GM20000 (cell line): Measurements from ENCODE around the gene ZNF511.

Experiments used
- DNase-seq: peaks from one replicate; pipeline ENCODE4 v3.0.0; 2012; ENCODE audit warnings: low spot score
- TF ChIP-seq, protein P1 (sequence below): IDR thresholded peaks from 2 replicates; pipeline ENCODE4 v1.5.1; 2012; ENCODE audit warnings: mild to moderate bottlenecking, control low read depth; ENCODE audit errors: extremely low read depth, missing control alignments

ZNF511 gene

DNA sequence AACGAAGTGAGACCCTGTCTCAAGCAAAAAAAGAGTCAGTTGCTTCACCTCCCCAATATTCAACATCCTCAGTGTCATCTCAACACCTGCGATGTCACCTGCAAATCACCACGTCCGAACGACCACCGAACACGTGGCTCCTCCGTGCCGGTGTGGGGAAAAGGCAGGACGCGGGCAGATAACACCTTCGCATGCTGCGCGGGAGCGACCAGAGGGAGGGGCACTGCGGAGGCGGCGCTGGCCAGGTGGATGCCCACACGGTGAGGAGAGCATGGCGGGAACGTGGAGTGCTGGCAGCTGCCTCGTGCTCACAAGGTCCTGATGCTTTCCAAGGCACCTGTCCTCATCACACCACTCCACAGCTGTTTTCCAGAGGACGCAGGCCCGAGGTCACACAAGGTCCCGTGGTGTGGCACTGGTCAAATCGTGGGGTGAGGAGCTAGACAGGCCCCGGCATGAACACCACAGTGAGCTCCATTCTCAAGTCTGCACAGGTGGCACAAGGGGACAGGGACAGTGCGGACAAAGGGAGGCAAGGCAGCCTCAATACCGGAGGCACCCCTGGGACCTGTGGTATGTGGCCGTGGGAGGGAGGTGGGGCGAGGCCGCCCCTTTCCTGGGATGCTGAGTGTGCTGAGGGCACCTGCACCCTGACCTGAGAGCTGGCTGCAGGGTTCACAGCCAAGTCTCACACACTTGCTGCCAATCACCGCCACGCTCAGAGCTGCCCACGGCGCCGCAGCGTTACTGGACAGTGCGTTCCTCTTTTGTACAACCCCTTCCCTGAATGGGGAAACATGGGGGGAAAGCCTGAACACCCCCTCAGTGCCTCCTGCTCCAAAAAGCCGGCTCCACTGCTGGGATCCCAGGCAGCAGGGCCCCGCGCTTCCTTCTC is 13.0 kb upstream of the ZNF511 start:
- TF ChIP-seq, protein P1, sequence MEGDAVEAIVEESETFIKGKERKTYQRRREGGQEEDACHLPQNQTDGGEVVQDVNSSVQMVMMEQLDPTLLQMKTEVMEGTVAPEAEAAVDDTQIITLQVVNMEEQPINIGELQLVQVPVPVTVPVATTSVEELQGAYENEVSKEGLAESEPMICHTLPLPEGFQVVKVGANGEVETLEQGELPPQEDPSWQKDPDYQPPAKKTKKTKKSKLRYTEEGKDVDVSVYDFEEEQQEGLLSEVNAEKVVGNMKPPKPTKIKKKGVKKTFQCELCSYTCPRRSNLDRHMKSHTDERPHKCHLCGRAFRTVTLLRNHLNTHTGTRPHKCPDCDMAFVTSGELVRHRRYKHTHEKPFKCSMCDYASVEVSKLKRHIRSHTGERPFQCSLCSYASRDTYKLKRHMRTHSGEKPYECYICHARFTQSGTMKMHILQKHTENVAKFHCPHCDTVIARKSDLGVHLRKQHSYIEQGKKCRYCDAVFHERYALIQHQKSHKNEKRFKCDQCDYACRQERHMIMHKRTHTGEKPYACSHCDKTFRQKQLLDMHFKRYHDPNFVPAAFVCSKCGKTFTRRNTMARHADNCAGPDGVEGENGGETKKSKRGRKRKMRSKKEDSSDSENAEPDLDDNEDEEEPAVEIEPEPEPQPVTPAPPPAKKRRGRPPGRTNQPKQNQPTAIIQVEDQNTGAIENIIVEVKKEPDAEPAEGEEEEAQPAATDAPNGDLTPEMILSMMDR = no peak
- DNase-seq = no peak

DNA sequence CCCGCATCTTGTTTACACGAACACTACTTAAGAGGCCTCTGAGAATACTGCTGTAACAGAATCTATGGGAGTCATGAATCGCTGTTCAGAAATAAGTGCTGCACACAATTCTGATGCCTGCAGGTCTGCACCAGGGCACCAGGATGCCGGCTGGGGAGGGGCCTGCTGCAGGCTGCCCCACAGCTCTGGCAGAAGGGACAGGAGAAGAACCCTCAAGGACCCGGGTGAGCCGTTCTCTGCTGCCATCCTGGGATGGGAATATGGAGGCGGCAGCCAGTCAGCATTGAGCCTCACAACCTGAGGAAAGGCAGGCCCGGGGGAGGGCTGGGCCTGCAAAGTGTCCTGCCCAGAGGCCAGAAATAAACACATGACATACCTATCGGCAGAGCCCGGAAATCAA is 11.2 kb upstream of the ZNF511 start:
- TF ChIP-seq, protein P1 = no peak

DNA sequence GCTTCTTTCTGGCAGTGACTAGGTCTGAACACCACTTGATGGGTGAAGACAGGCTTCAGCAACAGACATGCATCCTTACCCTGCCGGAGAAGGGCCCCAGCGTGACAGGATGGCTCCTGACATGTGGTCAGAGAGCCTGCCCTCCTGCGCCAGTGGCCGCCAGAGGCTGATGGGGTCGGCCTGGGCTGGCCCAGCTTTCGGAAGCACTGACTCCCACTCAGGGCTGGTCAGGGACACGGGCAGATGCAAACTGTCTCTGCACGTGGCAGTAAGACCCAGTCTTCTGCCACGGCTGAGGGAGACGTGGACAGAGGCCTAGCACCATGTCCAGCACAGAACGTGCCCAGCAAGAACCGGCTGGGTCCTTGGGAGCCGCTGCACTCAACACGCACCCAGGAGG is 10.2 kb upstream of the ZNF511 start:
- no peak for DNase-seq
- TF ChIP-seq, protein P1 = no peak

More for the DNA sequence above, 11.2 kb upstream of the ZNF511 start:
- DNase-seq = no peak

DNA sequence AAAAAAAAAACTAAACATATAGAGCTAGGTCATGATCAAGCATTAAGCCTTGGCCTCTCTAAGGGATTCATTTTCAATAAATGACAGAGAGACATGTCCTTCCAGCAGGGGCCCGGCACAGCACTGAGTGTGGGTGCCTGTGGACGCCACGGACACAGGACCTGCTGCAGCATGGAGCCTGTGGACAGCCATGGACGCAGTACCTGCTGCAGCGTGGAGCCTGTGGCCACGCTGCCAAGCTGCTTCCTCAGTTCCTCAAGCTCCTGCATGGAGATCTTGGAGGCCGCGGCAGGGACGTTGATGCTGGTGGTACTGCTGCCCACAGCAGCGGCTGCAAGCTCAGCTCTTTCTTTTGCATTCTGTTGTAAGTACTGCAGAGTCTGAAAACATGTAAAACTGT is 9.5 kb upstream of the ZNF511 start:
- no peak for DNase-seq
- TF ChIP-seq, protein P1 = no peak

DNA sequence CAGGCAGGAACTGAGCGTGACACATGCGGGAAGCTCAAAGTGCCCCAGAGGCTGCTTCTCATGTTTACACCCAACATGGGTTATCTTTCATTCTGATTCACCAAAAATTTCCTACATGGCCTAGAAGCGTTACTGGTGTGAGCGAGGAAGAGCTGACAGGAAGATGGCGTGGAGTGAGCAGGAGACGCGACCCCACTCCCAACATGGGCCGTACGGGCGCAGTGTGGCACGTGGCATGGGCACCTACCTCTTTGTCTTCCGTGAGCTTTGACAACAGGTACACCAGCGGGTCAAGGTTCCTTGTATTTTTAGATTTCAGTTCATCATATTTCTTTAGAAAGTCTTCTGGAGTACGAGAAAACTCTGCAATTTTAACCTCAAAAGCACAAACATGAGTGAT is 9.0 kb upstream of the ZNF511 start:
- TF ChIP-seq, protein P1 = no peak
- no peak for DNase-seq

DNA sequence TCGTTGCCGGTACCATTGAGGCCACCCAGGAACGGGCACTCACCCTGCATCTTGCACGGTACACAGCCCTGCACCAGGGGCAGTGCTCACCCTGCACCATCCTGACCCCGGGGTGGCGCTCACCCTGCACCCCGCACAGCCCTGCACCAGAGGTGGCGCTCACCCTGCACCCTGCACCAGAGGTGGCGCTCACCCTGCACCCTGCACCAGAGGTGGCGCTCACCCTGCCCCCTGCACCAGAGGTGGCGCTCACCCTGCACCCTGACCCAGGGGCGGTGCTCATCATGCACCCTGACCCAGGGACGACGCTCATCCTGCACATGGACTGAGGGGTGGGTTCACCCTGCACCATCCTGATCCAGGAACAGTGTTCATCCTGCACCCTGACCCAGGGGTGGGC is 6.5 kb upstream of the ZNF511 start:
- no peak for DNase-seq
- TF ChIP-seq, protein P1 = no peak

DNA sequence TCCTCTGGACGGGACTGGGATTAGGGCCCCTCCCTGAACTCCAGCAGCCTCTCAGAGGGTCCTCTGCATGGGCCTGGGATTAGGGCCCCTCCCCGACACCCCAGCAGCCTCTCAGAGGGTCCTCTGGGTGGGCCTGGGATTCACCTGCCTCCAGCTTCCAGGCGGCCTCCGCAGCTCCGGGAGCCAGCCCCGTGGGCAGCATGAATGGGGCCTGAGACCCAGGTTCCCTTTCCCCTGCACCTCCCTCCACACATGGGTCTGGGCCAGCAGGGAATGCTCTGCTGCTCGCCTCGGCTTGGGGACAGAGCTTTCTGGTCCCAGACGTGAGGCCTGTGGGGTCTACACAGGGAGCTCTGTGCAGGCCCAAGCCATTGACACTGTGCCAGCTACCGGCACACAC is 5.5 kb upstream of the ZNF511 start:
- DNase-seq = no peak
- TF ChIP-seq, protein P1 = no peak
